H1 (cell line): ENCODE data around the gene C16orf87. TPM values are rescaled to one million over a fixed set of nuclear protein-coding genes. Genes with fewer than 3 reads are reported as not detected.

ENCODE experiments used
- CTCF ChIA-PET: fragments of 300-600 bp; sonication (Branson Sonifier 250); formaldehyde crosslinking; loops from one replicate; lab custom pipeline; 2021; ENCODE audit not compliant: partially characterized antibody; lab: Charles Lee
- POLR2A ChIA-PET: fragments of 300-600 bp; sonication (Branson Sonifier 250); formaldehyde crosslinking; loops from one replicate; lab custom pipeline; 2021; ENCODE audit warnings: inconsistent platforms; ENCODE audit not compliant: partially characterized antibody; lab: Charles Lee
- DNase-seq, 2 experiments: peaks; one replicate each; pipeline versions ENCODE4 v3.0.0 to v3.0.0-alpha.2; 2010 to 2022; ENCODE audit warnings: low spot score in 2 of 2, low read depth in 1 of 2, mixed read lengths in 1 of 2
- FAIRE-seq: peaks from 2 replicates; lab custom pipeline; 2011; peaks lifted over from hg19 to GRCh38; lab: Jason Lieb, UNC
- H2AFZ ChIP-seq: 2 replicates; pipeline ENCODE4 v1.8.1; 2012; ENCODE audit warnings: low read length, inconsistent platforms
- H2AK5ac ChIP-seq: 2 replicates; pipeline ENCODE4 v1.6.1; 2013; ENCODE audit warnings: low read depth, low read length
- H2BK120ac ChIP-seq: replicated peaks from 2 replicates; pipeline ENCODE3; 2013; ENCODE audit warnings: low read depth, low read length, inconsistent platforms
- H2BK12ac ChIP-seq: 2 replicates; pipeline ENCODE4 v1.6.1; 2013; ENCODE audit warnings: low read depth, low read length
- H2BK15ac ChIP-seq: 2 replicates; pipeline ENCODE4 v1.6.1; 2013; ENCODE audit warnings: low read length
- H2BK20ac ChIP-seq: 2 replicates; pipeline ENCODE4 v1.6.1; 2013; ENCODE audit warnings: low read length
- H2BK5ac ChIP-seq: 2 replicates; pipeline ENCODE4 v1.6.1; 2013; ENCODE audit warnings: low read depth, low read length
- H3K14ac ChIP-seq: 2 replicates; pipeline ENCODE4 v1.6.1; 2013; ENCODE audit warnings: inconsistent platforms; ENCODE audit not compliant: insufficient read length
- H3K18ac ChIP-seq: 2 replicates; pipeline ENCODE4 v1.6.1; 2013; ENCODE audit warnings: low read length; ENCODE audit errors: extremely low read depth
- H3K23ac ChIP-seq: 2 replicates; pipeline ENCODE4 v1.6.1; 2013; ENCODE audit warnings: inconsistent platforms; ENCODE audit not compliant: insufficient read length
- H3K23me2 ChIP-seq: 2 replicates; pipeline ENCODE4 v1.6.1; 2013; ENCODE audit warnings: low read depth, low read length
- H3K27ac ChIP-seq: 2 replicates; pipeline ENCODE4 v1.6.1; 2011; ENCODE audit warnings: low read depth, low read length, inconsistent platforms
- H3K27me3 ChIP-seq, 4 experiments: replicated peaks in 1 of 4; 1 replicate in 1 of 4; 2 replicates in 3 of 4; pipeline versions ENCODE4 v1.6.1 to v1.8.1; 2011 to 2013; ENCODE audit warnings: low read length in 3 of 4, mild to moderate bottlenecking in 3 of 4, inconsistent platforms in 2 of 4, mixed read lengths in 2 of 4, moderate library complexity in 1 of 4; ENCODE audit not compliant: control insufficient read depth in 3 of 4, insufficient read depth in 3 of 4; ENCODE audit errors: extremely low read depth in 1 of 4
- H3K36me3 ChIP-seq, 4 experiments: 2 replicates each; pipeline versions ENCODE4 v1.6.1 to v1.8.1; 2011 to 2013; ENCODE audit warnings: mild to moderate bottlenecking in 4 of 4, low read length in 3 of 4, moderate library complexity in 2 of 4, control low read depth in 1 of 4, inconsistent platforms in 1 of 4; ENCODE audit not compliant: insufficient read depth in 4 of 4, control insufficient read depth in 2 of 4
- H3K4ac ChIP-seq: replicated peaks from 2 replicates; pipeline ENCODE3; 2013; ENCODE audit warnings: low read length, low read depth, mixed read lengths, inconsistent platforms; ENCODE audit not compliant: insufficient read length
- H3K4me1 ChIP-seq, 4 experiments: replicated peaks in 1 of 4; 1 replicate in 1 of 4; 2 replicates in 3 of 4; pipeline versions ENCODE4 v1.6.1 to v1.8.1; 2011 to 2013; ENCODE audit warnings: low read length in 3 of 4, inconsistent platforms in 2 of 4, mixed read lengths in 1 of 4; ENCODE audit not compliant: insufficient read depth in 4 of 4, control insufficient read depth in 3 of 4
- H3K4me2 ChIP-seq, 2 experiments: 2 replicates each; pipeline versions ENCODE4 v1.6.1 to v1.8.1; 2011 to 2013; ENCODE audit warnings: low read depth in 2 of 2, low read length in 2 of 2, control low read depth in 1 of 2, inconsistent platforms in 1 of 2, mild to moderate bottlenecking in 1 of 2; ENCODE audit not compliant: insufficient read depth in 1 of 2
- H3K4me3 ChIP-seq, 4 experiments: fragments of 200-600, 300-600 bp in 1 of 4; sonication (generic), shearing (Covaris generic), sonication (Bioruptor Twin) in 1 of 4; 2 replicates each; pipeline versions ENCODE4 v1.5.1 to v1.8.1; 2011 to 2016; ENCODE audit warnings: low read length in 4 of 4, low read depth in 3 of 4, control low read depth in 2 of 4, inconsistent platforms in 2 of 4, mild to moderate bottlenecking in 2 of 4, mixed read lengths in 1 of 4, moderate library complexity in 1 of 4; ENCODE audit not compliant: insufficient read depth in 2 of 4; ENCODE audit errors: extremely low read depth in 1 of 4
- H3K56ac ChIP-seq: replicated peaks from 2 replicates; pipeline ENCODE3; 2013; ENCODE audit warnings: low read depth, mild to moderate bottlenecking, mixed read lengths, low read length, inconsistent platforms; ENCODE audit not compliant: insufficient read length
- H3K79me1 ChIP-seq: 2 replicates; pipeline ENCODE4 v1.6.1; 2013; ENCODE audit warnings: low read depth, low read length, control low read depth
- H3K79me2 ChIP-seq, 2 experiments: 2 replicates each; pipeline versions ENCODE4 v1.6.1 to v1.8.1; 2012 to 2013; ENCODE audit warnings: low read length in 2 of 2, mild to moderate bottlenecking in 2 of 2, inconsistent platforms in 1 of 2; ENCODE audit not compliant: insufficient read depth in 2 of 2, control insufficient read depth in 1 of 2
- H3K9ac ChIP-seq, 4 experiments: replicated peaks in 1 of 4; 1 replicate in 1 of 4; 2 replicates in 3 of 4; pipeline versions ENCODE4 v1.6.1 to v1.8.1; 2011 to 2013; ENCODE audit warnings: low read depth in 3 of 4, low read length in 3 of 4, control low read depth in 2 of 4, mild to moderate bottlenecking in 2 of 4, moderate library complexity in 2 of 4, inconsistent platforms in 1 of 4; ENCODE audit errors: extremely low read depth in 1 of 4
- H3K9me3 ChIP-seq, 2 experiments: 2 replicates each; pipeline versions ENCODE4 v1.6.1 to v1.8.1; 2012 to 2013; ENCODE audit warnings: mild to moderate bottlenecking in 2 of 2, moderate library complexity in 2 of 2, control low read depth in 1 of 2, inconsistent platforms in 1 of 2, low read depth in 1 of 2, low read length in 1 of 2, mixed read lengths in 1 of 2; ENCODE audit not compliant: insufficient read depth in 2 of 2
- H4K20me1 ChIP-seq, 2 experiments: replicated peaks in 1 of 2; 2 replicates each; pipeline versions ENCODE3 to v1.8.1; 2011 to 2013; ENCODE audit warnings: inconsistent platforms in 2 of 2, low read length in 2 of 2, mild to moderate bottlenecking in 1 of 2; ENCODE audit not compliant: insufficient read depth in 2 of 2, control insufficient read depth in 1 of 2
- H4K5ac ChIP-seq: 2 replicates; pipeline ENCODE4 v1.6.1; 2013; ENCODE audit warnings: low read length, low read depth, mixed read lengths, inconsistent platforms; ENCODE audit not compliant: insufficient read length
- H4K8ac ChIP-seq: 2 replicates; pipeline ENCODE4 v1.8.0; 2013; ENCODE audit warnings: mild to moderate bottlenecking, moderate library complexity, low read length, inconsistent platforms; ENCODE audit not compliant: insufficient read depth; ENCODE audit errors: extremely low read depth
- H4K91ac ChIP-seq: replicated peaks from 2 replicates; pipeline ENCODE3; 2013; ENCODE audit warnings: low read length, mixed read lengths, inconsistent platforms; ENCODE audit not compliant: insufficient read length
- HDAC2 ChIP-seq, 2 experiments: fragments of 300-600 bp in 1 of 2; sonication (generic) in 1 of 2; IDR thresholded peaks; 2 replicates each; pipeline ENCODE4 v1.6.1; 2011 to 2012; ENCODE audit warnings: low read depth in 2 of 2, low read length in 2 of 2, mild to moderate bottlenecking in 2 of 2, moderate library complexity in 2 of 2, borderline replicate concordance in 1 of 2, inconsistent platforms in 1 of 2
- MAFK ChIP-seq: IDR thresholded peaks from 2 replicates; pipeline ENCODE4 v1.6.1; 2012; ENCODE audit warnings: low read depth, mild to moderate bottlenecking, improper control_type of control experiment, low read length
- RAD21 ChIP-seq, 2 experiments: IDR thresholded peaks in 1 of 2; conservative IDR thresholded peaks in 1 of 2; 2 replicates each; pipeline ENCODE4 v1.6.1; 2011; ENCODE audit warnings: low read depth in 2 of 2, low read length in 2 of 2, improper control_type of control experiment in 1 of 2, inconsistent platforms in 1 of 2, mild to moderate bottlenecking in 1 of 2, moderate library complexity in 1 of 2
- WGBS, 2 experiments: shearing (Covaris generic) in 1 of 2; methylation state at CpG; one replicate each; pipeline versions ENCODE4 v1.1.6 to v1.1.7; 2013 to 2015; ENCODE audit warnings: low lambda C conversion rate in 2 of 2, mixed read lengths in 2 of 2, inconsistent platforms in 1 of 2, low coverage in 1 of 2, missing lambda C conversion rate in 1 of 2; ENCODE audit not compliant: insufficient replicate concordance in 2 of 2, insufficient coverage in 1 of 2, insufficient read length in 1 of 2; ENCODE audit errors: extremely low coverage in 1 of 2, missing lambda C conversion rate in 1 of 2; 5-methylcytosine and 5-hydroxymethylcytosine counted together
- polyA plus RNA-seq, 7 experiments: library from polyadenylated mRNA; depleted of rRNA in 3 of 7; stranded (reverse) in 5 of 7; unstranded in 2 of 7; fragments of >200 nt in 5 of 7; fragments of 200-250 nt in 2 of 7; gene quantifications; 1 replicate in 5 of 7; 2 replicates in 1 of 7; 4 replicates in 1 of 7; pipeline versions ENCODE4 v1.2.1 to v1.2.3, GENCODE V29; 2011 to 2013; ENCODE audit warnings: missing spikeins in 2 of 7, mixed read lengths in 2 of 7
- total RNA-seq: library from RNA; stranded (reverse); fragmentation: NEBNext Ultra II Directional; extraction: Animal tissue kit (Norgen Biotek cat#: 25700); gene quantifications from 2 replicates; pipeline ENCODE4 v1.2.1, GENCODE V29; 2021
- TF ChIP-seq, protein P1 (sequence below), 3 experiments: IDR thresholded peaks; 1 replicate in 2 of 3; 2 replicates in 1 of 3; pipeline versions ENCODE4 v1.5.1 to v1.6.1; 2011; ENCODE audit warnings: low read length in 3 of 3, mild to moderate bottlenecking in 3 of 3, inconsistent platforms in 2 of 3, low read depth in 1 of 3, moderate library complexity in 1 of 3; ENCODE audit not compliant: insufficient read depth in 1 of 3; ENCODE audit errors: control extremely low read depth in 1 of 3

Gene C16orf87
- total and polyA plus RNA-seq, 2 of the 8 experiments (the other 6 are each of a cell fraction or from before 2014, with no cell fraction given) = 4.8 to 21.8 TPM

DNA sequence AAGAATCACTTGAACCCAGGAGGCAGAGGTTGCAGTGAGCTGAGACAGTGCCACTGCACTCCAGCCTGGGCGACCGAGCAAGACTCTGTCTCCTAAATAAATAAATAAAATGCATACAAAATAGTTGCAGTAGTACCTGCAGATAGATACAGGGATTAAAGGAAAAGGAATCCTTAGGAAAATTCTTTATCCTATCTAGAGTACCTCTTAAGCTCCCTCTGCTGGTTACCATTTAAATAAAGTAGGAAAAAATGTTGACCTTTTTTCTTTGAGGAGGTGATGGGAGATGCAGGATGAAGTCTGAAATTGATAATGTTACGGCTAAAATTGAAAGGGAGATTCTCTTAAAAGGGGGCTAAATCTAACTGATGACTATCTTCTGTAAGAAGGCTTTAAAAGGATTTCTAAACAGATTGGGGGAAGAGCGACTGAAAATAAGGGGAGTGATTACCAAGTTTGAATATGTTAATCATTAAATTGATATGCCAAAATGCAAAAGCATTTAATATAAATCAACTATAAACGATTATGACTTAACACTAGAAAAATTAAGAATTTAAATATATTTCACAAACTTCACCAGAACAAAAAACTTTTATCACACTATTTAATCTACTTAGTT, 29.4 kb downstream of the C16orf87 start:
- H3K4ac ChIP-seq = no peak overlapping the region
- CTCF ChIA-PET = interaction anchor here (0.6 to 3.7 kb wide), 19 partner anchors 9 to 1803 kb away, joined by 3 to 35 read pairs (median 4); no protein-coding TSS in a partner anchor
- no peak overlapping the region for H3K18ac ChIP-seq
- H3K56ac ChIP-seq = no peak overlapping the region
- H3K79me1 ChIP-seq = no peaks in the 10 kb centered on the region
- no peak for DNase-seq
- no peak overlapping the region for H4K91ac ChIP-seq
- no peak for FAIRE-seq
- H4K5ac ChIP-seq = no peak overlapping the region
- no peak overlapping the region for H3K4me3 ChIP-seq
- no peaks in the 10 kb centered on the region for H4K20me1 ChIP-seq
- H3K4me1 ChIP-seq = no peaks in the 10 kb centered on the region
- no peak overlapping the region for H3K9ac ChIP-seq
- TF ChIP-seq RAD21 (IDR thresholded peaks at IDR 0.05 in 1 of 2, conservative IDR thresholded peaks at IDR 0.05 in 1 of 2; ENCODE audit: low read depth in 2 of 2, low read length in 2 of 2) (peak in 1 of 2 experiments; percentile 32; a peak in 2 of 4 replicates), MAFK (no peak), HDAC2 (IDR thresholded peaks at IDR 0.05; ENCODE audit: borderline replicate concordance in 1 of 2, low read depth in 2 of 2, low read length in 2 of 2) (no peak)
- TF ChIP-seq, protein P1, sequence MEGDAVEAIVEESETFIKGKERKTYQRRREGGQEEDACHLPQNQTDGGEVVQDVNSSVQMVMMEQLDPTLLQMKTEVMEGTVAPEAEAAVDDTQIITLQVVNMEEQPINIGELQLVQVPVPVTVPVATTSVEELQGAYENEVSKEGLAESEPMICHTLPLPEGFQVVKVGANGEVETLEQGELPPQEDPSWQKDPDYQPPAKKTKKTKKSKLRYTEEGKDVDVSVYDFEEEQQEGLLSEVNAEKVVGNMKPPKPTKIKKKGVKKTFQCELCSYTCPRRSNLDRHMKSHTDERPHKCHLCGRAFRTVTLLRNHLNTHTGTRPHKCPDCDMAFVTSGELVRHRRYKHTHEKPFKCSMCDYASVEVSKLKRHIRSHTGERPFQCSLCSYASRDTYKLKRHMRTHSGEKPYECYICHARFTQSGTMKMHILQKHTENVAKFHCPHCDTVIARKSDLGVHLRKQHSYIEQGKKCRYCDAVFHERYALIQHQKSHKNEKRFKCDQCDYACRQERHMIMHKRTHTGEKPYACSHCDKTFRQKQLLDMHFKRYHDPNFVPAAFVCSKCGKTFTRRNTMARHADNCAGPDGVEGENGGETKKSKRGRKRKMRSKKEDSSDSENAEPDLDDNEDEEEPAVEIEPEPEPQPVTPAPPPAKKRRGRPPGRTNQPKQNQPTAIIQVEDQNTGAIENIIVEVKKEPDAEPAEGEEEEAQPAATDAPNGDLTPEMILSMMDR (IDR thresholded peaks at IDR 0.05; ENCODE audit: control extremely low read depth in 1 of 3, insufficient read depth in 1 of 3, low read depth in 1 of 3, low read length in 3 of 3) = peak in 1 of 3 experiments; percentile 23; a peak in 2 of 4 replicates
- H2BK20ac ChIP-seq = no peak overlapping the region
- H2BK120ac ChIP-seq = no peak overlapping the region
- H4K8ac ChIP-seq = no peak overlapping the region
- no peak overlapping the region for H2BK5ac ChIP-seq
- no peak overlapping the region for H3K14ac ChIP-seq
- no peak overlapping the region for H2BK12ac ChIP-seq
- H3K79me2 ChIP-seq = no peaks in the 10 kb centered on the region
- H3K4me2 ChIP-seq = no peak overlapping the region
- H3K9me3 ChIP-seq = no peaks in the 10 kb centered on the region
- no peaks in the 10 kb centered on the region for H3K27me3 ChIP-seq
- H3K23ac ChIP-seq = no peak overlapping the region
- no peak overlapping the region for H2AK5ac ChIP-seq
- no peak overlapping the region for H2BK15ac ChIP-seq
- WGBS, 2 experiments = 82% methylated on average over 5 of the region's 5 CpGs; no CpG with 5 or more reads in 1 of the 2 experiments
- peaks cover 0 to 5% (median 0%) of the 10 kb centered on the region in 4 experiments; a peak in 2 of 8 replicates for H3K36me3 ChIP-seq
- POLR2A ChIA-PET = interaction anchor here (1.2 to 1.5 kb wide), 4 partner anchors 10 to 115 kb away, joined by 3 to 7 read pairs (median 4); no protein-coding TSS in a partner anchor
- no peak overlapping the region for H3K27ac ChIP-seq
- no peaks in the 10 kb centered on the region for H3K23me2 ChIP-seq
- H2AFZ ChIP-seq = no peak overlapping the region
